NCI-H1105 (cell line): Measurements from ENCODE around the gene VPS52.

ENCODE experiments used
- DNase-seq: peaks from one replicate; lab custom pipeline; 2025; lab: John Stamatoyannopoulos, UW

Gene VPS52, protein sequence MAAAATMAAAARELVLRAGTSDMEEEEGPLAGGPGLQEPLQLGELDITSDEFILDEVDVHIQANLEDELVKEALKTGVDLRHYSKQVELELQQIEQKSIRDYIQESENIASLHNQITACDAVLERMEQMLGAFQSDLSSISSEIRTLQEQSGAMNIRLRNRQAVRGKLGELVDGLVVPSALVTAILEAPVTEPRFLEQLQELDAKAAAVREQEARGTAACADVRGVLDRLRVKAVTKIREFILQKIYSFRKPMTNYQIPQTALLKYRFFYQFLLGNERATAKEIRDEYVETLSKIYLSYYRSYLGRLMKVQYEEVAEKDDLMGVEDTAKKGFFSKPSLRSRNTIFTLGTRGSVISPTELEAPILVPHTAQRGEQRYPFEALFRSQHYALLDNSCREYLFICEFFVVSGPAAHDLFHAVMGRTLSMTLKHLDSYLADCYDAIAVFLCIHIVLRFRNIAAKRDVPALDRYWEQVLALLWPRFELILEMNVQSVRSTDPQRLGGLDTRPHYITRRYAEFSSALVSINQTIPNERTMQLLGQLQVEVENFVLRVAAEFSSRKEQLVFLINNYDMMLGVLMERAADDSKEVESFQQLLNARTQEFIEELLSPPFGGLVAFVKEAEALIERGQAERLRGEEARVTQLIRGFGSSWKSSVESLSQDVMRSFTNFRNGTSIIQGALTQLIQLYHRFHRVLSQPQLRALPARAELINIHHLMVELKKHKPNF

DNA sequence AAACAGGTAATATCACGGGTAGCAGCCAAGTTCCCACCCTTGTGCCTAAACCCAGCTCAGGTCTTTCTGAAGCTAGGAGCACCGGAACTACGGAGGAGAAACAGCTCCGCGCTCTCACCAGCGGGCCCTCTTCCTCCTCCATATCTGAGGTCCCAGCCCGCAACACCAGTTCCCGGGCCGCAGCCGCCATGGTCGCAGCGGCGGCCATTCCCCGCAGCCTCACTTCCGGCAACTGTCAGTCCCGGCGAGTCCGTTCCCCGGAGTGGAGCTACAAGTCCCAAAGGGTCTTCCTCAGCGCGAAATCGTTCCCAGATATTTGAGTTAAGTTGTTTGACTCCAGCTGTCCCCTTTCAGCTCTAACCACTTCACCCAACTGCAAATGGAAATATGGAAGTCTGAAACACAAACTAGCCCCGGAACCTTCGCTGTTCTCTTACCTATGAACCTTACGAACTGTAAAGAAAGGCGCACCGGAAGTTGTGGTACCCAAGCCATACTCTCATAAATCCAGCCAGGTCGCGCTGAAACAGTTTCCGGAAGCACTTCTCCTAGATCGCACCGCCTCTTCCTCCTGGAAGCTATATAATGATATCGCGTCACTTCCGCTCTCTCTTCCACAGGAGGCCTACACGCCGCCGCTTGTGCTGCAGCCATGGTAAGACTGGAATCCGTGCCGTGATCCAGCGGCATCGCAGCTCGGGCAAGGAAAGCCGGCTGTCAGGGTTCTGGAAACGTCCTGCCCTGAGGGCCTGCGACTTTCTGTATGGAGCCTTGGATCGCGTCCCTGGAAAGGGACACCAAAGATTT, at the start of gene VPS52, which contains the start of gene RPS18:
Gene VPS52, minus strand, starts transcription at position 409 of the 807 bp plus-strand sequence. Its CDS starts 201 bp downstream, at position 208.
Gene RPS18, plus strand, starts transcription at position 608 of the 807 bp plus-strand sequence. Its CDS starts 45 bp downstream, at position 653.
- DNase-seq, result peak; percentile 97

GRCh38 chr6:33321227-33321626, 49.6 kb upstream of the VPS52 start:
- DNase-seq, result no peak

GRCh38 chr6:33320315-33321181, 48.9 kb upstream of the VPS52 start:
- DNase-seq, result no peak

GRCh38 chr6:33319939-33320314, 48.3 kb upstream of the VPS52 start:
- no peak for DNase-seq

- DNase-seq, result no peak
Observed at GRCh38 chr6:33318426-33319073, 46.9 kb upstream of the VPS52 start.

GRCh38 chr6:33317669-33318425, 46.2 kb upstream of the VPS52 start, which contains the start of gene ZBTB22:
ZBTB22 (minus strand) TSS chr6:33317744; CDS start chr6:33316916, 828 bp downstream.
- peak; percentile 100 for DNase-seq

DNA sequence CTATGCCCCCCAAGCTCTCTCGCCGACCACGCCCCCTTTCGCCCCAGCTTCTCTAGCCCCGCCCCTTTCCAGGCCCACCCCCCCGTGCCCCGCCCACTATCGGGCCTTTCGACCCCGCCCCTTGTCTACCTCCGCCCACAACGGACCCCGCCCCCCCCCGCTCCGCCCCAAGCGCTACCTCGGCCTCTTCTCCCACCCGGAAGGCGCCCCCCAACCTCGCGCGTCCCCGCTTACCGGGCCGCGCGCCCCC, 45.7 kb upstream of the VPS52 start:
- DNase-seq, result no peak

DNA sequence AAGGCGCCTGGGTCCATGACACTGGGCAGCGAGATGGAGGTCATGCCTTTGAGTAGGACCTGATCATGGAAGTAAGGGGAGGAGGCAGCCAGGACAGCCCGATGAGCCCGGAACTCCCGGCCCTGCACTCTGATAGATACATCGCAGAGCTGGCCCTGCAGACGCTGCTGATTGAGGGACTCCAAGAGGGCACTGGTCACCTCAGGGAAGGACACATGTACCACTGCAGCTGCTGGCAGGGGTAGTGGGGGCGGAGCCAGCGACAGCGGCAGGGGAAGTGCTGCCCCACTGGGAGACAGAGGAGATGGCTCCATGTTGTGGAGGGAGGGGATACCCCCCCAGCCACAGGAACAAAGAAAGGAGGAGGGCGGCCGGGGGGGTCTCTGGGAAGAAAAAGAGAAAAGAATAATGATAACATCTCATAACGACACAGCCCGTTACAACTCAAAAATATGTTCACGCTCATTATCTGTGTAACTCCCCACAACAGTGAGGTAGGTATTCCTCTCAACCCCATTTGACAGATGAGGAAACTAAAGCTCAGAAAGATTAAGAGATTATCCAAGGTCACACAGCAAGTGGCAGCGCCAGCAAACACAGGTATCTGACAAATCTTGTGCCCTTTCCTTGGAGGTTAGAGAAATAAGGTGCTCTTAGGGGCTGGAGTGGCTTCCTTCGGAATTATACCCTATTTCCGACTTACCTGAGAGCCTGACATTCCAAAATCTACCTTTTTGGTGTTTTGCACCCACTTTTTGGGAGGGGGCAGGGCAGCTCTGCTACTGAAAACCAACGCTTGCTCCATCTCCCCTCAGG, 45.1 kb upstream of the VPS52 start:
- no peak for DNase-seq

GRCh38 chr6:33315793-33316602, 44.3 kb upstream of the VPS52 start:
- no peak for DNase-seq

GRCh38 chr6:33314943-33315792, 43.5 kb upstream of the VPS52 start:
- no peak for DNase-seq

DNA sequence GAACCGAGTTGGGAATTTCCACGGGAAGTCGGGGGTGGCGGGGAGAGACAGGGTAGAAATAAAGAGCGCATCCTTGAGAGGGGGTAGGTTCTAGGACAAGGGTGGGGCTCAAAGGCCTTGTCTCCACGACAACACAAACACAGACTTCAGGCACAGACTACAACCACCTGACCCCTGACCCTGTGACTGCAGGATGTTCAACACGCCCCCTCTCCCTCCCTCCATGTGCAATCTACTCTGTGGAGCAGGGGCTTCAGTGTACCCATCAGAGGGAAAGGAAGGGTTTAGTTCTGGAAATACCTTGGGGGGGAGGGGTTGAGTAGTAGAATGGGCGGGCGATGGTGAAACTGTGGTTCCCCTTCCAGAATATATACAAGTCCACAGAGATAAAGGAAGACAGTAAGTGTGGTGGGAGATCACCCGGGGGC, 42.9 kb upstream of the VPS52 start:
- peak; percentile 30 for DNase-seq

- DNase-seq, result no peak
Observed at GRCh38 chr6:33313709-33314514, 42.2 kb upstream of the VPS52 start, which contains the start of gene TAPBP. TAPBP (minus strand) TSS chr6:33314078; CDS start chr6:33314041, 37 bp downstream.

DNA sequence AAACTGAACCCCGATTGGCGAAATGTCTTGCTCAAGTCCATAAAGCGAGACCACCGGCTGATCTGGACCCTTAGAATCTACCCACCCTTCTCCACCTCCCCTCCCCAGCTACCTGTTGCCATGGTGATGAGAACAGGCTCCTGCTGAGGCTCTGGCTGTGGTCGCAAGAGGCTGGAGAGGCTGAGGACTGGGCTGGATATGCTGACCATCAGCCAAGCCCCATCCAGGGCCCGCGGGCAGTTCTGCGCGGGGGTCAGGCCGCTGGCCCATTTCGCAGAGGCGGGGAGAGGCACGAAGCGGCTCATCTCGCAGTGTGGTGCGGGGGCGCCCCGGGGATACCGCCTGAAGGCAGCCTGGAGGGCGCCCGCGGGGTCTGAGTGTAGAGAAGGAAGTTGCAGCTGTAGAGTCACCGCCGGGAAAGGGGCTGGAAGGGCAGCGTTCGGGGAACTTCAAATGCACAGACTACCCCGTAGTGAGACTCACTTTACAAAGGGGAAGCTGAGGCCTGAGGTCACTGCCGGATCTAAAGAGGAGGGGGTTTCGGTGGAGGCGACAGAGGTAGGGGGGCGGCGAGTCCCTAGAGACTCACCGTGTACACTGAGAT, 41.5 kb upstream of the VPS52 start:
- peak; percentile 58 for DNase-seq

GRCh38 chr6:33312361-33313104, 40.9 kb upstream of the VPS52 start:
- peak; percentile 88 for DNase-seq

GRCh38 chr6:33306356-33306755, 34.7 kb upstream of the VPS52 start:
- DNase-seq, result no peak
